A549 (cell line): ENCODE results near the gene CDH2. TPM values are rescaled to one million over a fixed set of nuclear protein-coding genes. Genes with fewer than 3 reads are reported as not detected.

ENCODE experiments used
- ATAC-seq, 2 experiments: fragments of 200-7000 bp in 1 of 2; fragments of >200 bp in 1 of 2; cut with Nextera tagmentation in 1 of 2; cut with Tn5 transposase in 1 of 2; 3 replicates each; pipeline versions ENCODE4 v1.8.0 to v1.9.1; 2018 to 2020; ENCODE audit warnings: mild to moderate bottlenecking in 1 of 2, moderate library complexity in 1 of 2
- CTCF ChIA-PET: fragments of 300-600 bp; sonication (Branson Sonifier 250); formaldehyde crosslinking; extraction: SDS; loops from one replicate; lab custom pipeline; 2021; ENCODE audit warnings: antibody characterized with exemption, inconsistent platforms; lab: Yijun Ruan, JAX
- POLR2A ChIA-PET: fragments of 350-600 bp; formaldehyde crosslinking; extraction: SDS; loops from one replicate; lab custom pipeline; 2021; ENCODE audit warnings: antibody characterized with exemption, inconsistent platforms; lab: Yijun Ruan, JAX
- DNase-seq, 2 experiments: peaks; one replicate each; pipeline versions ENCODE4 v3.0.0 to v3.0.0-alpha.2; 2011 to 2016; ENCODE audit warnings: low read depth in 1 of 2, low spot score in 1 of 2
- FAIRE-seq: peaks from 2 replicates; lab custom pipeline; 2011; peaks lifted over from hg19 to GRCh38; lab: Jason Lieb, UNC
- H3K27ac ChIP-seq, 2 experiments: fragments of >200 bp; sonication (Bioruptor Twin); formaldehyde crosslinking; 3 replicates each; pipeline ENCODE4 v1.5.1; 2016 to 2017
- H3K4me1 ChIP-seq: fragments of >200 bp; sonication (Bioruptor Twin); formaldehyde crosslinking; 3 replicates; pipeline ENCODE4 v1.6.1; 2016
- H3K4me2 ChIP-seq: fragments of >200 bp; sonication (Bioruptor Twin); formaldehyde crosslinking; 3 replicates; pipeline ENCODE4 v1.6.1; 2016
- H3K4me3 ChIP-seq: fragments of >200 bp; sonication (Bioruptor Twin); formaldehyde crosslinking; 3 replicates; pipeline ENCODE4 v1.5.1; 2016
- H3K9me3 ChIP-seq: fragments of >200 bp; sonication (Bioruptor Twin); formaldehyde crosslinking; 3 replicates; pipeline ENCODE4 v1.6.1; 2016
- BHLHE40 ChIP-seq: IDR thresholded peaks from 2 replicates; pipeline ENCODE4 v1.6.1; 2012; ENCODE audit warnings: low read depth, low read length, inconsistent platforms
- CEBPB ChIP-seq, 2 experiments: fragments of >200 bp in 1 of 2; sonication (Bioruptor Twin) in 1 of 2; formaldehyde crosslinking in 1 of 2; IDR thresholded peaks; 2 replicates each; pipeline ENCODE4 v1.6.1; 2012 to 2016
- CHD2 ChIP-seq: fragments of 150-350 bp; IDR thresholded peaks from 2 replicates; pipeline ENCODE4 v1.6.1; 2014; ENCODE audit warnings: low read length; ENCODE audit not compliant: partially characterized antibody
- CTCF ChIP-seq: fragments of >200 bp; sonication (Bioruptor Twin); formaldehyde crosslinking; IDR thresholded peaks from 3 replicates; pipeline ENCODE4 v1.5.1; 2016
- EHMT2 ChIP-seq: fragments of 200-600 bp; sonication (generic); IDR thresholded peaks from 2 replicates; pipeline ENCODE4 v1.6.1; 2016; ENCODE audit warnings: antibody characterized with exemption, low read depth, mild to moderate bottlenecking, moderate library complexity
- ESRRA ChIP-seq: fragments of 150-350 bp; IDR thresholded peaks from 2 replicates; pipeline ENCODE4 v1.6.1; 2014; ENCODE audit warnings: mild to moderate bottlenecking, low read length, borderline replicate concordance
- FOXS1 ChIP-seq: fragments of 250-450 bp; sonication (Bioruptor Pico); IDR thresholded peaks from 2 replicates; pipeline ENCODE4 v1.5.0; 2020; ENCODE audit warnings: mild to moderate bottlenecking, moderate library complexity
- HES2 ChIP-seq: fragments of >200 bp; sonication (Bioruptor Twin); formaldehyde crosslinking; IDR thresholded peaks from 2 replicates; pipeline ENCODE4 v1.6.1; 2016
- HEYL ChIP-seq: fragments of 250-450 bp; sonication (Bioruptor Pico); IDR thresholded peaks from 2 replicates; pipeline ENCODE4 v1.8.0; 2021; ENCODE audit warnings: mild to moderate bottlenecking, moderate library complexity
- HMGXB4 ChIP-seq: fragments of 250-450 bp; sonication (Bioruptor Pico); IDR thresholded peaks from 2 replicates; pipeline ENCODE4 v1.5.0; 2021; ENCODE audit warnings: mild to moderate bottlenecking, moderate library complexity, borderline replicate concordance
- HOXA7 ChIP-seq: fragments of 250-450 bp; sonication (Bioruptor Pico); IDR thresholded peaks from 2 replicates; pipeline ENCODE4 v1.5.0; 2020; ENCODE audit warnings: mild to moderate bottlenecking, moderate library complexity
- HOXB13 ChIP-seq: fragments of 250-450 bp; sonication (Bioruptor Pico); IDR thresholded peaks from 2 replicates; pipeline ENCODE4 v1.5.0; 2020; ENCODE audit warnings: low read depth, mild to moderate bottlenecking, moderate library complexity
- JUN ChIP-seq, 2 experiments: fragments of >200 bp; sonication (Bioruptor Twin); formaldehyde crosslinking; IDR thresholded peaks; 2 replicates in 1 of 2; 3 replicates in 1 of 2; pipeline ENCODE4 v1.6.1; 2016 to 2017
- KDM5A ChIP-seq: fragments of 200-600 bp; sonication (generic); IDR thresholded peaks from 2 replicates; pipeline ENCODE4 v1.6.1; 2016; ENCODE audit warnings: antibody characterized with exemption, mild to moderate bottlenecking
- NFE2L2 ChIP-seq: fragments of 150-350 bp; conservative IDR thresholded peaks from 2 replicates; pipeline ENCODE4 v1.6.1; 2014; ENCODE audit warnings: low read length
- NPAS2 ChIP-seq: fragments of 250-450 bp; sonication (Bioruptor Pico); IDR thresholded peaks from 2 replicates; pipeline ENCODE4 v1.8.0; 2022; ENCODE audit warnings: mild to moderate bottlenecking, moderate library complexity, borderline replicate concordance
- PHF8 ChIP-seq: fragments of 200-600 bp; sonication (generic); IDR thresholded peaks from 2 replicates; pipeline ENCODE4 v1.6.1; 2016; ENCODE audit warnings: low read depth, mild to moderate bottlenecking, antibody characterized with exemption, moderate library complexity, borderline replicate concordance
- POLR2A ChIP-seq: IDR thresholded peaks from 2 replicates; pipeline ENCODE4 v1.6.1; 2012; ENCODE audit warnings: mild to moderate bottlenecking, low read length
- RAD21 ChIP-seq, 2 experiments: fragments of >200 bp in 1 of 2; sonication (Bioruptor Twin) in 1 of 2; formaldehyde crosslinking in 1 of 2; IDR thresholded peaks in 1 of 2; conservative IDR thresholded peaks in 1 of 2; 2 replicates in 1 of 2; 3 replicates in 1 of 2; pipeline ENCODE4 v1.6.1; 2012 to 2018; ENCODE audit warnings: inconsistent platforms in 1 of 2
- REST ChIP-seq: fragments of 200-600 bp; sonication (generic); IDR thresholded peaks from 2 replicates; pipeline ENCODE4 v1.6.1; 2016; ENCODE audit warnings: antibody characterized with exemption, mild to moderate bottlenecking, moderate library complexity
- RNF2 ChIP-seq: fragments of 200-600 bp; sonication (generic); IDR thresholded peaks from 2 replicates; pipeline ENCODE4 v1.6.1; 2016; ENCODE audit warnings: low read depth, mild to moderate bottlenecking, antibody characterized with exemption, moderate library complexity, borderline replicate concordance
- TP53 ChIP-seq: fragments of 250-450 bp; sonication (Bioruptor Pico); IDR thresholded peaks from 2 replicates; pipeline ENCODE4 v1.5.0; 2021; ENCODE audit warnings: mild to moderate bottlenecking, moderate library complexity
- USF2 ChIP-seq: fragments of 450-650 bp; IDR thresholded peaks from 2 replicates; pipeline ENCODE4 v1.6.1; 2014; ENCODE audit warnings: antibody characterized with exemption
- ZFP36 ChIP-seq: fragments of 450-650 bp; IDR thresholded peaks from 2 replicates; pipeline ENCODE4 v1.6.1; 2014; ENCODE audit warnings: borderline replicate concordance; ENCODE audit not compliant: partially characterized antibody
- ZSCAN20 ChIP-seq: fragments of 250-450 bp; sonication (Bioruptor Pico); IDR thresholded peaks from 2 replicates; pipeline ENCODE4 v1.8.0; 2022; ENCODE audit warnings: mild to moderate bottlenecking, moderate library complexity
- WGBS: methylation state at CpG from one replicate; pipeline ENCODE4 v1.1.6; 2017; ENCODE audit errors: missing lambda C conversion rate; 5-methylcytosine and 5-hydroxymethylcytosine counted together
- polyA plus RNA-seq, 4 experiments: library from polyadenylated mRNA; depleted of rRNA in 3 of 4; stranded (reverse); fragments of >200 nt; fragmentation: RNase III in 1 of 4; extraction: RNeasy Plus Mini Kit Qiagen cat#74134 plus additional on column Dnase treatment in 1 of 4; gene quantifications; 2 replicates in 3 of 4; 3 replicates in 1 of 4; pipeline ENCODE4 v1.2.3, GENCODE V29; 2011 to 2017

Gene CDH2
- polyA plus RNA-seq, 2 of the 4 experiments (the other 2 are of a cell fraction), result 54.0 to 71.9 TPM

- Histone ChIP-seq H3K4me1 (peaks cover 63% of the 10 kb centered on the region), H3K27ac (0 out of 6 replicates have a peak overlapping the region, but pooled peaks of 1 of the 2 experiments have one; percentile 30), H3K4me2 (peak overlapping the region; percentile 74), H3K9me3 (no peaks in the 10 kb centered on the region), H3K4me3 (no peak overlapping the region)
- no peak for DNase-seq
- WGBS, result 95% methylated on average over 6 of the region's 6 CpGs
- ChIA-PET CTCF (interaction anchor here (0.6 kb wide), 2 partner anchors 43 to 1341 kb away, joined by 3 to 4 read pairs; no protein-coding TSS in a partner anchor), POLR2A (no interaction called here)
- TF ChIP-seq HES2, result no peak
- no peak for TF ChIP-seq FOXS1 (CRISPR knock-in tag)
- no peak for TF ChIP-seq USF2
- no peak for TF ChIP-seq HOXA7
- no peak for TF ChIP-seq TP53 (CRISPR knock-in tag)
- TF ChIP-seq POLR2A, result no peak
- no peak for TF ChIP-seq JUN (IDR thresholded peaks at IDR 0.05)
- TF ChIP-seq RAD21 (conservative IDR thresholded peaks at IDR 0.05 in 1 of 2, IDR thresholded peaks at IDR 0.05 in 1 of 2), result no peak
- no peak for TF ChIP-seq REST
- TF ChIP-seq ZSCAN20 (CRISPR knock-in tag), result no peak
- no peak for TF ChIP-seq CTCF
- TF ChIP-seq NPAS2, result no peak
- no peak for TF ChIP-seq HOXB13 (CRISPR knock-in tag)
- FAIRE-seq, result no peak
- no peak for ATAC-seq
Observed at GRCh38 chr18:28127228-28127627, 49.7 kb downstream of the CDH2 start.

GRCh38 chr18:28126768-28127167 lies 50.2 kb downstream of the CDH2 start:
- FAIRE-seq, result no peak
- H3K9me3 ChIP-seq, result no peaks in the 10 kb centered on the region
- CTCF ChIA-PET, result no interaction called here

More at GRCh38 chr18:28126768-28127167, 50.2 kb downstream of the CDH2 start:
- no peak for DNase-seq
- H3K4me2 ChIP-seq, result no peak overlapping the region; the same call in 2 of the 3 replicates
- ATAC-seq, result no peak
- TF ChIP-seq EHMT2, result no peak
- no peak for TF ChIP-seq NFE2L2
- TF ChIP-seq ESRRA, result no peak
- TF ChIP-seq RNF2, result no peak
- TF ChIP-seq KDM5A, result no peak
- no peak for TF ChIP-seq CHD2
- TF ChIP-seq HMGXB4, result no peak
- TF ChIP-seq HOXA7, result no peak
- no peak for TF ChIP-seq BHLHE40
- no peak for TF ChIP-seq CEBPB (IDR thresholded peaks at IDR 0.05)
- no peak for TF ChIP-seq PHF8
- TF ChIP-seq NPAS2, result no peak
- TF ChIP-seq ZFP36, result no peak
- no peak for TF ChIP-seq HEYL (CRISPR knock-in tag)
- H3K4me1 ChIP-seq, result peaks cover 63% of the 10 kb centered on the region
- H3K27ac ChIP-seq, result 0 out of 6 replicates have a peak overlapping the region, but pooled peaks of 1 of the 2 experiments have one; percentile 28
- POLR2A ChIA-PET, result no interaction called here
- WGBS, result 92% methylated on average over 5 of the region's 5 CpGs
- no peak overlapping the region for H3K4me3 ChIP-seq
